Hepatocyte (in vitro differentiated cells): ENCODE measurements around the gene TLN1. TPM values are rescaled to one million over a fixed set of nuclear protein-coding genes. Genes with fewer than 3 reads are reported as not detected.

Source experiments
- DNase-seq: peaks from one replicate; pipeline ENCODE4 v3.0.0-alpha.2; 2016; ENCODE audit warnings: low spot score
- H2AFZ ChIP-seq: fragments of 200-600 bp; sonication (generic); 2 replicates; pipeline ENCODE4 v1.6.0; 2016; ENCODE audit warnings: antibody characterized with exemption, mild to moderate bottlenecking
- H3K27ac ChIP-seq: fragments of 200-600 bp; sonication (generic); 2 replicates; pipeline ENCODE4 v1.5.1; 2016; ENCODE audit warnings: mild to moderate bottlenecking
- H3K27me3 ChIP-seq: fragments of 200-600 bp; sonication (generic); 2 replicates; pipeline ENCODE4 v1.6.1; 2016
- H3K36me3 ChIP-seq: fragments of 200-600 bp; sonication (generic); replicated peaks from 2 replicates; pipeline ENCODE4 v1.5.1; 2016; ENCODE audit warnings: low read depth; ENCODE audit not compliant: insufficient read depth
- H3K4me1 ChIP-seq: fragments of 200-600 bp; sonication (generic); 2 replicates; pipeline ENCODE4 v1.5.1; 2016; ENCODE audit warnings: mild to moderate bottlenecking, moderate library complexity; ENCODE audit not compliant: insufficient read depth
- H3K4me2 ChIP-seq: fragments of 200-600 bp; sonication (generic); 2 replicates; pipeline ENCODE4 v1.6.0; 2016
- H3K4me3 ChIP-seq: fragments of 200-600 bp; sonication (generic); 2 replicates; pipeline ENCODE4 v1.5.1; 2016; ENCODE audit warnings: mild to moderate bottlenecking
- H3K79me2 ChIP-seq: fragments of 200-600 bp; sonication (generic); 2 replicates; pipeline ENCODE4 v1.6.0; 2017; ENCODE audit warnings: mild to moderate bottlenecking
- H3K9me2 ChIP-seq: fragments of 200-600 bp; sonication (generic); replicated peaks from 2 replicates; pipeline ENCODE4 v1.6.0; 2017; ENCODE audit warnings: mild to moderate bottlenecking; ENCODE audit not compliant: insufficient read depth
- H3K9me3 ChIP-seq: fragments of 200-600 bp; sonication (generic); 2 replicates; pipeline ENCODE4 v1.5.1; 2016; ENCODE audit warnings: low read depth, mild to moderate bottlenecking
- H4K20me1 ChIP-seq: fragments of 200-600 bp; sonication (generic); 2 replicates; pipeline ENCODE4 v1.6.0; 2016; ENCODE audit warnings: mild to moderate bottlenecking; ENCODE audit not compliant: insufficient read depth, poor library complexity, severe bottlenecking
- EZH2 ChIP-seq: fragments of 200-600 bp; sonication (generic); IDR thresholded peaks from 2 replicates; pipeline ENCODE4 v1.6.1; 2016; ENCODE audit warnings: antibody characterized with exemption, mild to moderate bottlenecking, borderline replicate concordance
- EZH2phosphoT487 ChIP-seq: fragments of 200-600 bp; sonication (generic); IDR thresholded peaks from one replicate; pipeline ENCODE4 v1.6.1; 2018; ENCODE audit warnings: antibody characterized with exemption, mild to moderate bottlenecking, low read depth, moderate library complexity; ENCODE audit not compliant: unreplicated experiment, severe bottlenecking
- WGBS: methylation state at CpG from one replicate; pipeline ENCODE4 v1.1.6; 2016; ENCODE audit warnings: low lambda C conversion rate; ENCODE audit errors: missing lambda C conversion rate; 5-methylcytosine and 5-hydroxymethylcytosine counted together
- polyA plus RNA-seq: library from polyadenylated mRNA; unstranded; fragments of >200 nt; fragmentation: Nextera tagmentation; extraction: Ambion mirVana; gene quantifications from 2 replicates; pipeline ENCODE4 v1.2.1, GENCODE V29; 2016
- total RNA-seq: library from RNA; depleted of rRNA; stranded (reverse); fragments of >200 nt; gene quantifications from 2 replicates; pipeline ENCODE4 v1.2.3, GENCODE V29; 2014
- TF ChIP-seq, protein P1 (sequence below): fragments of 200-600 bp; sonication (generic); IDR thresholded peaks from 2 replicates; pipeline ENCODE4 v1.5.1; 2016; ENCODE audit warnings: antibody characterized with exemption, mild to moderate bottlenecking; ENCODE audit not compliant: poor library complexity

Gene TLN1
- total and polyA plus RNA-seq, 2 experiments from 2014 or later, result 70.5 to 113 TPM

GRCh38 chr9:35679091-35679490, 52.9 kb downstream of the TLN1 start:
- WGBS, result 92% methylated on average over 5 of the region's 5 CpGs

GRCh38 chr9:35675732-35676392, 56.1 kb downstream of the TLN1 start:
- Histone ChIP-seq H3K27me3 (no peaks in the 10 kb centered on the region), H4K20me1 (no peaks in the 10 kb centered on the region), H2AFZ (peak overlapping the region; percentile 95), H3K36me3 (no peaks in the 10 kb centered on the region), H3K9me3 (no peaks in the 10 kb centered on the region), H3K4me3 (peak overlapping the region; percentile 28), H3K9me2 (no peaks in the 10 kb centered on the region), H3K79me2 (no peaks in the 10 kb centered on the region), H3K4me1 (no peaks in the 10 kb centered on the region), H3K27ac (no peak overlapping the region), H3K4me2 (peak overlapping the region; percentile 97)
- peak; percentile 82 for DNase-seq
- TF ChIP-seq EZH2 (no peak), EZH2phosphoT487 (no peak)
- TF ChIP-seq, protein P1, sequence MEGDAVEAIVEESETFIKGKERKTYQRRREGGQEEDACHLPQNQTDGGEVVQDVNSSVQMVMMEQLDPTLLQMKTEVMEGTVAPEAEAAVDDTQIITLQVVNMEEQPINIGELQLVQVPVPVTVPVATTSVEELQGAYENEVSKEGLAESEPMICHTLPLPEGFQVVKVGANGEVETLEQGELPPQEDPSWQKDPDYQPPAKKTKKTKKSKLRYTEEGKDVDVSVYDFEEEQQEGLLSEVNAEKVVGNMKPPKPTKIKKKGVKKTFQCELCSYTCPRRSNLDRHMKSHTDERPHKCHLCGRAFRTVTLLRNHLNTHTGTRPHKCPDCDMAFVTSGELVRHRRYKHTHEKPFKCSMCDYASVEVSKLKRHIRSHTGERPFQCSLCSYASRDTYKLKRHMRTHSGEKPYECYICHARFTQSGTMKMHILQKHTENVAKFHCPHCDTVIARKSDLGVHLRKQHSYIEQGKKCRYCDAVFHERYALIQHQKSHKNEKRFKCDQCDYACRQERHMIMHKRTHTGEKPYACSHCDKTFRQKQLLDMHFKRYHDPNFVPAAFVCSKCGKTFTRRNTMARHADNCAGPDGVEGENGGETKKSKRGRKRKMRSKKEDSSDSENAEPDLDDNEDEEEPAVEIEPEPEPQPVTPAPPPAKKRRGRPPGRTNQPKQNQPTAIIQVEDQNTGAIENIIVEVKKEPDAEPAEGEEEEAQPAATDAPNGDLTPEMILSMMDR, result no peak
- 8% methylated on average over 44 of the region's 51 CpGs for WGBS

More at GRCh38 chr9:35679091-35679490, 52.9 kb downstream of the TLN1 start:
- Histone ChIP-seq H4K20me1 (no peaks in the 10 kb centered on the region), H3K27ac (no peak overlapping the region), H3K27me3 (no peaks in the 10 kb centered on the region), H3K9me2 (no peaks in the 10 kb centered on the region), H3K4me2 (no peak overlapping the region), H3K4me1 (no peaks in the 10 kb centered on the region), H3K4me3 (no peak overlapping the region), H3K36me3 (no peaks in the 10 kb centered on the region), H3K9me3 (no peaks in the 10 kb centered on the region), H2AFZ (no peak overlapping the region), H3K79me2 (no peaks in the 10 kb centered on the region)
- TF ChIP-seq EZH2 (no peak), EZH2phosphoT487 (no peak)
- TF ChIP-seq, protein P1, result no peak
- DNase-seq, result no peak

- H4K20me1 ChIP-seq, result no peaks in the 10 kb centered on the region
- no peaks in the 10 kb centered on the region for H3K9me2 ChIP-seq
- H2AFZ ChIP-seq, result peak overlapping the region; percentile 95
- H3K27ac ChIP-seq, result no peak overlapping the region
- WGBS, result 34% methylated on average over 11 of the region's 13 CpGs
- TF ChIP-seq EZH2phosphoT487, result no peak
- TF ChIP-seq, protein P1, result no peak
- no peak for TF ChIP-seq EZH2
- H3K36me3 ChIP-seq, result no peaks in the 10 kb centered on the region
- H3K79me2 ChIP-seq, result no peaks in the 10 kb centered on the region
- H3K4me3 ChIP-seq, result peak overlapping the region; percentile 28
- H3K27me3 ChIP-seq, result no peaks in the 10 kb centered on the region
- H3K4me2 ChIP-seq, result peak overlapping the region; percentile 97
- H3K4me1 ChIP-seq, result peaks cover under 1% of the 10 kb centered on the region
- DNase-seq, result no peak
- H3K9me3 ChIP-seq, result no peaks in the 10 kb centered on the region
These were observed 56.8 kb downstream of the TLN1 start for GRCh38 chr9:35675204-35675603.
